Loucy (cell line): ENCODE measurements around the gene RNASE11.
"Not testable (repeated sequence)": the region's sequence is repeated elsewhere in the genome, so short reads cannot be mapped to it uniquely, and the experiment has no call there.

Experiments used
- H2AFZ ChIP-seq: fragments of 200-600 bp; sonication (generic); 2 replicates; pipeline ENCODE4 v1.6.0; 2016; ENCODE audit warnings: antibody characterized with exemption, mild to moderate bottlenecking, low read length, moderate library complexity
- H3F3A ChIP-seq: fragments of 200-600 bp; 2 replicates; pipeline ENCODE4 v1.6.0; 2016; ENCODE audit warnings: antibody characterized with exemption, low read depth, mild to moderate bottlenecking
- H3K27me3 ChIP-seq: fragments of 200-600 bp; sonication (generic); 2 replicates; pipeline ENCODE4 v1.6.1; 2014; ENCODE audit warnings: low read length, mild to moderate bottlenecking; ENCODE audit not compliant: insufficient read depth, poor library complexity, severe bottlenecking
- H3K36me3 ChIP-seq: fragments of 200-600 bp; sonication (generic); 2 replicates; pipeline ENCODE4 v1.6.1; 2016; ENCODE audit warnings: low read length; ENCODE audit not compliant: insufficient read depth
- H3K4me1 ChIP-seq: fragments of 200-600 bp; sonication (generic); 2 replicates; pipeline ENCODE4 v1.5.1; 2014; ENCODE audit warnings: low read length, mild to moderate bottlenecking; ENCODE audit not compliant: insufficient read depth, poor library complexity, severe bottlenecking
- H3K4me2 ChIP-seq: fragments of 200-600 bp; sonication (generic); 2 replicates; pipeline ENCODE4 v1.6.0; 2014; ENCODE audit warnings: antibody characterized with exemption, low read length, low read depth, mild to moderate bottlenecking; ENCODE audit not compliant: poor library complexity, severe bottlenecking
- H3K4me3 ChIP-seq: fragments of 200-600 bp; sonication (generic); 2 replicates; pipeline ENCODE4 v1.5.1; 2014; ENCODE audit warnings: low read length, mild to moderate bottlenecking, mixed read lengths; ENCODE audit not compliant: poor library complexity, severe bottlenecking
- H3K79me2 ChIP-seq: fragments of 200-600 bp; sonication (generic); 2 replicates; pipeline ENCODE4 v1.6.1; 2014; ENCODE audit warnings: low read length; ENCODE audit not compliant: insufficient read depth
- H3K9ac ChIP-seq: fragments of 200-600 bp; sonication (generic); 2 replicates; pipeline ENCODE4 v1.6.0; 2014; ENCODE audit warnings: mild to moderate bottlenecking, low read depth, low read length, moderate library complexity; ENCODE audit not compliant: poor library complexity, severe bottlenecking
- H3K9me2 ChIP-seq: fragments of 200-600 bp; sonication (generic); replicated peaks from 2 replicates; pipeline ENCODE4 v1.6.1; 2016; ENCODE audit warnings: low read depth, low read length, mixed read lengths
- H3K9me3 ChIP-seq: fragments of 200-600 bp; sonication (generic); 2 replicates; pipeline ENCODE4 v1.6.1; 2014; ENCODE audit warnings: mild to moderate bottlenecking, antibody characterized with exemption, low read length, low read depth; ENCODE audit not compliant: insufficient read depth
- H4K20me1 ChIP-seq: fragments of 200-600 bp; sonication (generic); 2 replicates; pipeline ENCODE4 v1.6.0; 2014; ENCODE audit warnings: antibody characterized with exemption, low read length, mild to moderate bottlenecking; ENCODE audit not compliant: insufficient read depth, poor library complexity, severe bottlenecking
- EZH2phosphoT487 ChIP-seq: fragments of 200-600 bp; IDR thresholded peaks from 2 replicates; pipeline ENCODE4 v1.6.1; 2018; ENCODE audit warnings: antibody characterized with exemption, mild to moderate bottlenecking, moderate library complexity, borderline replicate concordance
- TF ChIP-seq, protein P1 (sequence below): fragments of 200-600 bp; sonication (generic); conservative IDR thresholded peaks from 2 replicates; pipeline ENCODE4 v1.5.1; 2014; ENCODE audit warnings: mild to moderate bottlenecking, antibody characterized with exemption, low read length

Gene RNASE11

DNA sequence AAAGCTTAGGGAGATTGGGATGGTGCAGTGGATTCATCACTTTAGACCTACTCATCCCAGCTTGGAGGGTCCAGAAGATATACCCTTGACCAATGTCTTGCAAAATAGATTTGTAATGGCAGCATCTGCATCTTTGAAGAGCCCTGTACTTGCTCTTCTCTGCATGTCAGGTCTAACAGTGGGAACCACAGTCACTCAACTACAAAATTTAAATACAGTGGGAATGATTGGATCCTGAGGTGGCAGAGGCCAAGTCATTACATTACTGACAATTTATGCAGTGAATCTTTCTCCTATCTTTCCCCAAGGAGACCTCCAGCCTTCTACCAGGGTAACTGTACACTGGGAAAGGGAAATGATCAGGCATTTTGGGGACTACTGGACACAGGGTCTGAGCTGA is 18.7 kb downstream of the RNASE11 start:
- no peak overlapping the region for H3K4me2 ChIP-seq
- TF ChIP-seq, protein P1, sequence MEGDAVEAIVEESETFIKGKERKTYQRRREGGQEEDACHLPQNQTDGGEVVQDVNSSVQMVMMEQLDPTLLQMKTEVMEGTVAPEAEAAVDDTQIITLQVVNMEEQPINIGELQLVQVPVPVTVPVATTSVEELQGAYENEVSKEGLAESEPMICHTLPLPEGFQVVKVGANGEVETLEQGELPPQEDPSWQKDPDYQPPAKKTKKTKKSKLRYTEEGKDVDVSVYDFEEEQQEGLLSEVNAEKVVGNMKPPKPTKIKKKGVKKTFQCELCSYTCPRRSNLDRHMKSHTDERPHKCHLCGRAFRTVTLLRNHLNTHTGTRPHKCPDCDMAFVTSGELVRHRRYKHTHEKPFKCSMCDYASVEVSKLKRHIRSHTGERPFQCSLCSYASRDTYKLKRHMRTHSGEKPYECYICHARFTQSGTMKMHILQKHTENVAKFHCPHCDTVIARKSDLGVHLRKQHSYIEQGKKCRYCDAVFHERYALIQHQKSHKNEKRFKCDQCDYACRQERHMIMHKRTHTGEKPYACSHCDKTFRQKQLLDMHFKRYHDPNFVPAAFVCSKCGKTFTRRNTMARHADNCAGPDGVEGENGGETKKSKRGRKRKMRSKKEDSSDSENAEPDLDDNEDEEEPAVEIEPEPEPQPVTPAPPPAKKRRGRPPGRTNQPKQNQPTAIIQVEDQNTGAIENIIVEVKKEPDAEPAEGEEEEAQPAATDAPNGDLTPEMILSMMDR: no peak
- TF ChIP-seq EZH2phosphoT487: no peak
- H2AFZ ChIP-seq: no peak overlapping the region
- H3K27me3 ChIP-seq: no peaks in the 10 kb centered on the region
- H3K4me1 ChIP-seq: peaks cover 6% of the 10 kb centered on the region
- no peaks in the 10 kb centered on the region for H3F3A ChIP-seq
- no peaks in the 10 kb centered on the region for H3K79me2 ChIP-seq
- no peaks in the 10 kb centered on the region for H3K36me3 ChIP-seq
- H4K20me1 ChIP-seq: no peaks in the 10 kb centered on the region
- no peak overlapping the region for H3K4me3 ChIP-seq
- H3K9me3 ChIP-seq: no peaks in the 10 kb centered on the region
- no peak overlapping the region for H3K9ac ChIP-seq
- no peaks in the 10 kb centered on the region for H3K9me2 ChIP-seq

DNA sequence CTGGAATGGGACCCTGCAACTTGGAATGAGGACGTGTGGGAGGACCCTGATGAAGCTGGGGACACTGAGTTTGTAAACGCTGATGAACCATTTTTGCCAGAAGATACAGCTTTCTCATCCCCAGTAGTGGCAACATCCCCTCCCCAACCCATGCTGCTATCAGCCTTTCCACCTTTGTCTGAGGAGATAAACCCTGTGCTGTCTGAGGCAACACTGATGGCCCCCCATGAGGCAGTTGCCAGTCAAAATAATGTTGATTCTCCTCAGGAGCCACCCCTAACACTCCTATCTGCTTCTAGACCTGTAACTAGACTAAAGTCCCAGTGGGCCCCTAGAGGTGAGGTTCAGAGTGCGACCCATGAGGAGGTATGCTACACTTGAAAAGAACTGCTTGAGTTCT is 19.4 kb downstream of the RNASE11 start:
- TF ChIP-seq EZH2phosphoT487: no peak
- TF ChIP-seq, protein P1: no peak
- H3K9me3 ChIP-seq: no peaks in the 10 kb centered on the region
- H3K79me2 ChIP-seq: no peaks in the 10 kb centered on the region
- H3K4me3 ChIP-seq: no peak overlapping the region
- no peaks in the 10 kb centered on the region for H3K9me2 ChIP-seq
- no peaks in the 10 kb centered on the region for H3K36me3 ChIP-seq
- H4K20me1 ChIP-seq: no peaks in the 10 kb centered on the region
- H3K27me3 ChIP-seq: no peaks in the 10 kb centered on the region
- H3K9ac ChIP-seq: no peak overlapping the region
- no peaks in the 10 kb centered on the region for H3F3A ChIP-seq
- no peak overlapping the region for H2AFZ ChIP-seq
- peaks cover 6% of the 10 kb centered on the region for H3K4me1 ChIP-seq
- H3K4me2 ChIP-seq: no peak overlapping the region

DNA sequence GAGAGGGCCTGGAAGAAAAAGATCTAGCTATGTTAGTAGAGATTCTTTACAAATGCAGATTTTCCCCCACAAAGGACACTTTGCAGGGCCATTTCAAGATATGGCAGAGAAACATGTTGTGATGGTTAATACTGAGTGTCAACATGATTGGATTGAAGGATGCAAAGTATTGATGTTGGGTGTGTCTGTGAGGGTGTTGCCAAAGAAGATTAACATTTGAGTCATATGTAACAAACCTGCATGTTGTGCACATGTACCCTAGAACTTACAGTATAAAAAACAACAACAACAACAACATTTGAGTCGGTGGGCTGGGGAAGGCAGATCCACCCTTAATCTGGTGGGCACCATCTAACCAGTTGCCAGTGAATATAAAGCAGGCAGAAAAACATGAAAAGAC is 20.6 kb downstream of the RNASE11 start:
- H3K4me1 ChIP-seq, H3K27me3 ChIP-seq, H2AFZ ChIP-seq, H3K9ac ChIP-seq, H3F3A ChIP-seq, H4K20me1 ChIP-seq, H3K9me2 ChIP-seq, H3K4me3 ChIP-seq, H3K79me2 ChIP-seq, H3K4me2 ChIP-seq, H3K9me3 ChIP-seq, H3K36me3 ChIP-seq: not testable (repeated sequence)

DNA sequence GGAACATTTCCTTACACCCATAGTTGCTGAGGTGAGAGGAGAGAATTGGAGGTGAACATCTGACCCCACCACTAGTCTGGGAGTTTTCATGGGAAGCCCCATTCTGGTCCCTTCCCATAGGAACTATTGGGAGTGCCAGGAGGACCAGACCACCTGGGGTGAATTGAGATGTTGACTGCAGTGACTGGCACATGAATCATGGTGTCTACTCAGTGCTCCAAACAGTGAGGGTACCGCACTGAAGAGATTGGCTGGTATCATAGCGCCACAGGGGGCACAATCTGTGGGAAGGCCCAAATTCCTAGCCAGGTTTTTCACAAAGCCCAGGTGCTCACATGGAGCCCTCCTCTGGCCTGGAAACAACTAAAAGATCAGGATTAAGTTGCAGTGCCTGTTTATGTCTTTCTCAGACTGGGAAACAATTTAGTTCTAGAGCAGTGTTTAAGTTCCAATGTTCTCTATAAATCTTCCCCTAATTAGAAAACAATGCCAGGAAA is 23.3 kb downstream of the RNASE11 start:
- Histone ChIP-seq H3F3A (no peaks in the 10 kb centered on the region), H3K9me3 (no peaks in the 10 kb centered on the region), H3K4me3 (no peak overlapping the region), H3K79me2 (no peaks in the 10 kb centered on the region), H3K4me1 (peaks cover 6% of the 10 kb centered on the region), H3K27me3 (no peaks in the 10 kb centered on the region), H4K20me1 (no peaks in the 10 kb centered on the region), H3K9me2 (no peaks in the 10 kb centered on the region), H3K9ac (no peak overlapping the region), H3K36me3 (no peaks in the 10 kb centered on the region), H3K4me2 (no peak overlapping the region), H2AFZ (no peak overlapping the region)
- TF ChIP-seq, protein P1: no peak
- no peak for TF ChIP-seq EZH2phosphoT487
